ENCODE data around the gene FBP2.
"Not testable (repeated sequence)": the region's sequence is repeated elsewhere in the genome, so short reads cannot be mapped to it uniquely, and the experiment has no call there.

FBP2 gene

GRCh38 chr9:94563548-94563947, 30.1 kb downstream of the FBP2 start:
- no peak for DNase-seq (ENCODE audit: low read depth, low spot score)

- no peak for DNase-seq (ENCODE audit: low read depth, low spot score)
These were observed 33.4 kb downstream of the FBP2 start for GRCh38 chr9:94560237-94560636.

GRCh38 chr9:94557376-94557775, 36.2 kb downstream of the FBP2 start:
- no peak for DNase-seq (ENCODE audit: low read depth, low spot score)

DNA sequence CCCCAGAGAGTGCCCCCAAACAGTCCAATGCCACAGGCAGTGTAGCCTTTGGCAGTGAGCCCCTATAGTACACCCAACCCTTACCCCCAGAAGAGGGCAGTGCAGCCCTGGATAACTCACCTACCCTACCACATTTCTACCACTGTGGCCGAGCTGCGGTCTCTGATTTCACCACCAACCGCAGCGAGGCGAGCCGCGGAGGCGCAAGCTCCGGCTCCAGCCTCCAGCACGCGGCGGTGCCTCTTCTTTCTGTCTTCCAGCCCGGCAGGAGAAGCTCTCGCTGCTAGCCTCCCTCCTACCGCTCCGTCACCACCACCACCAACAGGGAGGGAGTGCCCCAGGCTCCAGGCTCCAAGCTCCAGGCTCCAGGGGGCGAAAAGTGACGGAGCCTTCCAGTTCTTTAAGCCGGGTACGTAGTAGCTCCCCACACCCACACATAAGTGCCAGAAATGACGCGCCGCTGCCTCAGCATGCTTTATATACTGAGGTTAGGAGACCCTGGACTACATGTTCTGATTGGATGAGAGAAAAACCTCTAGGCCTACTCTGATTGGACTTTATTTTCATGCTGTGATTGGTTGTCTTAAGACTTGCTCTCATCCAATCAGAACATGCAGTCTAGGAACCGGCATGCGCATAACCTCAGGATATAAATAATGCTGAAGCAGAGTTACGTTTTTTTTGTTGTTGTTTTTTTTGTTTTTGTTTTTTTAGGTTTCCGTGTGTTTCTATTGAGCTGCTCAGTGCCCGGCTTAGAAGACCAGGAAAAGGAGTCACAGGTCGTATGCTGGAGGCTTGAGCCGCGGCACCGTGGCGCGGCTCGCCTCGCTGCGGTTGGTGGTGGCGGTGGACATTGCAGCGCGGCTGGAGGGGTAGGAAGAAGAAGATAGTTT, 38.9 kb downstream of the FBP2 start, which contains the start of gene PCAT7:
Gene PCAT7, plus strand, starts transcription at position 645 of the 893 bp plus-strand sequence.
- DNase-seq (ENCODE audit: low read depth, low spot score): peak; percentile 78

DNA sequence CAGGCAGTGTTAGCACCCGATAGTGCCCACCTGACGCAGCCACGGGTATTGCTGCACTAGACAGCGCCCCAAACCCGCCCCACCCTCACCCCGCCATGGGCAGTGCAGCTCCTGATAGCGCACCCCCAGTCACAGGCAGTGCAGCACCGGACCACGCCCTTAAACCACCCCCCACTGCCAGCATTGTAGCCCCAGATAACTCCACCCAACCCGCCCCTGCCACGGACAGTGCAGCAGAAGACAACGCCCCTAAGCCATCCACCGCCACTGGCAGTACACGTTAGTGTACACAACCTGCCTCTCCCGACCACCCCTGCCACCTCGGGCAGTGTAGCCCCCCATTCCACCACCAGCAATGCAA, 39.6 kb downstream of the FBP2 start:
- no peak for DNase-seq (ENCODE audit: low read depth, low spot score)

DNA sequence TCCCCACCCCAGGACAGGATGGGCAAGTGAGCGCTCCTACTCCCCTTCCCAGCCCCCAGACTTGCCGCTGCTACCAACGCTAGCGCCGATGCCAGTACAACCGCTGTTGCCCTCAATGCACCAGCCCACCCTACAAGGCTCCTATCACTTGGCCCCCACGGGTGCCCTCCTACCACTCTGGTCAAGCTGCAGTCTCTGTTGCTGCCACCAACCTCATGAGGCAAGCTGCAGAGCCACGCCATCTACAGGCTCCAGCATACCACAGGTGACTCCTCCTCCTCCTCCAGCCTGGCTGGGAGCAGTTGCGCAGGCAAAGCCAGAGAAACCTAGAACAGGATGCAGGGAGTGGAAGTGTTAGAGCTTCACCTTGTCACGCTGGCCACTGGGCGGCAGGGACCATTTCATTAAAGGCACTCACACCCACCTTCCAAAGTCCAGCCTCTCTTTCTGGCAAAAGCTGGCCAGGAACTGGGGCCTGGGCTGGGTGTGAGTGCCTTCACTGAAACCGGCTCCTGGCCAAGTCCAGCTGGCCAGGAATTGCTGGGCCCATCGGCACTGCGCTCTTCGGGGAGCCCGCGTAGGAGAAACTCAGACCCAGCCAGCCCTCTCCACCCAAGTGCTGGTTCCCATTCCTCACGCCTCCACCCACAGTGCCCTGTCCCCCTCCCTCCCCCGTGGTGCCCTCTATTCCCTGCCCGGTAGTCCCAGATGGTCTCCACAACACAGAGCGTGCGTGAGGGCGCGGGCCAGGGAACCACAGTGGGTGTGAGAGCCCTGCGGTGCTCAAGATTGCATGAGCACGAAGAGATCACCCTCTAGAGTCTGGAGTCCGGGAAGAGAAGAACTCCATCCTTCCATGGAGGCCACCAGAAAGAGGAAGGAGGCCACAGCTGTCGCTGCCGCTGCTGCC, 40.3 kb downstream of the FBP2 start:
- no peak for DNase-seq (ENCODE audit: low read depth, low spot score)

DNA sequence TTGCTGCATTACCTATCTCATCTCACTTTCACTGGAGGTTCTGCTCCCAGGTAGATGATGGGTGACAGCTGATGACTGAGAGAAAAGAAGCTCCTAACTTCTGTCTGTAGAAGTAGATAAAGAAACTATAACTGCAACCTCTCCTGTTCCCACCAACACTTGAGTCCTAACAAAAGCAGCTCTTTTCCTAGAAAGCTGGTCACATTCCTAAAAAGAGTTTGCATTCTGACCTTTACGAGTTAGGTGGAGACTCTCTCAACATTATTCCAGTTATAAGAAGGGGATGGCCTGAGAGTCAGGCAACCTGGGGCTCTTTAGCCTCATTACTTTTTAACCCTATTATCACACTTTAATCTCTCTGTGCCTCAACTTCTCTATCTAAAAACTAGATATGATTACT, 47.7 kb downstream of the FBP2 start:
- DNase-seq (ENCODE audit: low read depth, low spot score): no peak

GRCh38 chr9:94544335-94544734, 49.3 kb downstream of the FBP2 start:
- not testable (repeated sequence) for DNase-seq (ENCODE audit: low read depth, low spot score)

- DNase-seq (ENCODE audit: low read depth, low spot score): no peak
These were observed 54.7 kb downstream of the FBP2 start for GRCh38 chr9:94538908-94539307.

- no peak for DNase-seq (ENCODE audit: low read depth, low spot score)
These were observed 58.7 kb downstream of the FBP2 start for GRCh38 chr9:94534901-94535300.

GRCh38 chr9:94533601-94534000, 60.0 kb downstream of the FBP2 start:
- DNase-seq (ENCODE audit: low read depth, low spot score): no peak

GRCh38 chr9:94533155-94533554, 60.5 kb downstream of the FBP2 start:
- DNase-seq (ENCODE audit: low read depth, low spot score): no peak

DNA sequence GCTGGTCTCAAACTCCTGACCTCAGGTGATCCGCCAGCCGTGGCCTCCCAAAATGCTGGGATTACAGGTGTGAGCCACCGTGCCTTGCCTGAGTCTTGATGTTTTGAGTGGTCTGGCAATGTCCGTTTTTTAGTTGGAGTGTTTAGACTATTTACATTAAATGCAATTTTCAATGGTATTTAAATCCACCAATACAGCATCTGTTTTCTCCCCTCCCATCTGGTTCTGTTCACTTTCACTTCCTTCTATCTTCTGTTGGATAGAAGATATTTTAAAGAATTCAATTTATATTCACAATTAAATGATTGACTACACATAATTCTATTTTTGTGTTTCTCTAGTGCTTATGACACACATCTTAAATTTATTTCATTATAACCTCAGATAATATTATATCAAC, 64.7 kb downstream of the FBP2 start:
- no peak for DNase-seq (ENCODE audit: low read depth, low spot score)

- no peak for DNase-seq (ENCODE audit: low read depth, low spot score)
These were observed 66.7 kb downstream of the FBP2 start for GRCh38 chr9:94526951-94527350.

- no peak for DNase-seq (ENCODE audit: low read depth, low spot score)
These were observed 67.4 kb downstream of the FBP2 start for GRCh38 chr9:94526271-94526670.

GRCh38 chr9:94525396-94526035, 68.1 kb downstream of the FBP2 start:
- DNase-seq (ENCODE audit: low read depth, low spot score): no peak

DNA sequence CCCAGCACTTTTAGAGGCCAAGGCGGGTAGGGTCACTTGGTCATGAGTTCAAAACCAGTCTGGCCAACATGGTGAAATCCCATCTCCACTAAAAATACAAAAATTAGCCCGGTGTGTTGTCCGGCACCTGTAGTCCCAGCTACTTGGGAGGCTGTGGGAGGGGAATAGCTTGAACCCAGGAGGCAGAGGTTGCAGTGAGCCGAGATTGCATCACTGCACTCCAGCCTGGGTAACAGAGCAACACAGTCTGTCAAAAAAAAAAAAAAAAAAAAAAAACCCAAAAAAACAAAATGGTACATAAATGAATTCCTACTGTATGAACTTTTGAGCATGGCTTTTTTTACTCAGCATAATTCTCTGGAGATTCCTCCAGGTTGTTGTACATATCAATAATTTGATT, 76.4 kb downstream of the FBP2 start:
- DNase-seq (ENCODE audit: low read depth, low spot score): no peak

GRCh38 chr9:94514722-94515121, 78.9 kb downstream of the FBP2 start:
- DNase-seq (ENCODE audit: low read depth, low spot score): no peak

- no peak for DNase-seq (ENCODE audit: low read depth, low spot score)
These were observed 81.7 kb downstream of the FBP2 start for GRCh38 chr9:94511955-94512265.

GRCh38 chr9:94511134-94511954, 82.3 kb downstream of the FBP2 start:
- DNase-seq (ENCODE audit: low read depth, low spot score): no peak
